ENCODE measurements around the gene CLHC1. TPM values are rescaled to one million over a fixed set of nuclear protein-coding genes. Genes with fewer than 3 reads are reported as not detected.

CLHC1 gene
- total RNA-seq, 2 experiments from 2014 or later = 12.4 to 32.1 TPM

DNA sequence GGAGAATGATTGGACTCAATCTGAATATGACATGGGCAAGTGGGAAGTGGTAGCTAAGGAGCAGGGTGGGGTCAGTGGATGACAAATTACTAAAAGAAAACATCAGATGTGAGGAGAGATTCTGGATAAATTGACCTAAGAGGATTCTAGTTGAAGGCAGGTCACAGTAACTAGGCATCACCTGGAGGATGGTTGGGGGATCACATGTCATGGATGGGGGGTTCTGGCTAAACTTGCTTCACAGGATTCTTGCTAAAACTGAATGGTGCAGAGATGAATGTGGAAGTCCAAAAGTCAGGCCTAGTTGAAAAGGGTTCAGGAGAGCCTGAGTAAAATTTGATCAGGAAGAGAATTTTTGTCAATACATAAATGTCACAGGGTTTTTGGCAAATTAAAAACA lies 18.3 kb downstream of the CLHC1 start:
- no peaks in the 10 kb centered on the region for H4K20me1 ChIP-seq (ENCODE audit: insufficient read depth, low read length)
- no peaks in the 10 kb centered on the region for H3K9me2 ChIP-seq (ENCODE audit: insufficient read depth, low read length)
- no peaks in the 10 kb centered on the region for H3K79me2 ChIP-seq (ENCODE audit: insufficient read depth, low read depth, low read length)
- H3K4me1 ChIP-seq (ENCODE audit: insufficient read depth, low read length, poor library complexity, severe bottlenecking) = no peaks in the 10 kb centered on the region
- no peak overlapping the region for H3K4me2 ChIP-seq (ENCODE audit: low read length)
- no peak for TF ChIP-seq EZH2phosphoT487 (IDR thresholded peaks at IDR 0.05; ENCODE audit: borderline replicate concordance, low read depth, low read length)
- TF ChIP-seq, protein P1, sequence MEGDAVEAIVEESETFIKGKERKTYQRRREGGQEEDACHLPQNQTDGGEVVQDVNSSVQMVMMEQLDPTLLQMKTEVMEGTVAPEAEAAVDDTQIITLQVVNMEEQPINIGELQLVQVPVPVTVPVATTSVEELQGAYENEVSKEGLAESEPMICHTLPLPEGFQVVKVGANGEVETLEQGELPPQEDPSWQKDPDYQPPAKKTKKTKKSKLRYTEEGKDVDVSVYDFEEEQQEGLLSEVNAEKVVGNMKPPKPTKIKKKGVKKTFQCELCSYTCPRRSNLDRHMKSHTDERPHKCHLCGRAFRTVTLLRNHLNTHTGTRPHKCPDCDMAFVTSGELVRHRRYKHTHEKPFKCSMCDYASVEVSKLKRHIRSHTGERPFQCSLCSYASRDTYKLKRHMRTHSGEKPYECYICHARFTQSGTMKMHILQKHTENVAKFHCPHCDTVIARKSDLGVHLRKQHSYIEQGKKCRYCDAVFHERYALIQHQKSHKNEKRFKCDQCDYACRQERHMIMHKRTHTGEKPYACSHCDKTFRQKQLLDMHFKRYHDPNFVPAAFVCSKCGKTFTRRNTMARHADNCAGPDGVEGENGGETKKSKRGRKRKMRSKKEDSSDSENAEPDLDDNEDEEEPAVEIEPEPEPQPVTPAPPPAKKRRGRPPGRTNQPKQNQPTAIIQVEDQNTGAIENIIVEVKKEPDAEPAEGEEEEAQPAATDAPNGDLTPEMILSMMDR (conservative IDR thresholded peaks at IDR 0.05; ENCODE audit: low read length) = no peak
- BruUV-seq (replicated peaks) = no TSS peak
- no peak overlapping the region for H2AFZ ChIP-seq (ENCODE audit: low read length)
- no peaks in the 10 kb centered on the region for H3K9me3 ChIP-seq (ENCODE audit: low read length)
- H3K27ac ChIP-seq (ENCODE audit: low read depth, low read length, poor library complexity, severe bottlenecking) = no peak overlapping the region
- intact Hi-C loops (cut with micrococcal nuclease; ENCODE audit: unreplicated experiment) = no loop called here
- H3K36me3 ChIP-seq (ENCODE audit: insufficient read depth, low read length) = no peaks in the 10 kb centered on the region; the same call in 1 of the 2 replicates
- H3K4me3 ChIP-seq (ENCODE audit: low read depth, low read length, poor library complexity, severe bottlenecking) = no peak overlapping the region
- no peak for DNase-seq (ENCODE audit: low spot score)
- CTCF ChIA-PET (ENCODE audit: unreplicated experiment) = no interaction called here
- POLR2A ChIA-PET = interaction anchor here (0.6 to 0.7 kb wide), 2 partner anchors 157 to 655 kb away, joined by 3 read pairs; no protein-coding TSS in a partner anchor

DNA sequence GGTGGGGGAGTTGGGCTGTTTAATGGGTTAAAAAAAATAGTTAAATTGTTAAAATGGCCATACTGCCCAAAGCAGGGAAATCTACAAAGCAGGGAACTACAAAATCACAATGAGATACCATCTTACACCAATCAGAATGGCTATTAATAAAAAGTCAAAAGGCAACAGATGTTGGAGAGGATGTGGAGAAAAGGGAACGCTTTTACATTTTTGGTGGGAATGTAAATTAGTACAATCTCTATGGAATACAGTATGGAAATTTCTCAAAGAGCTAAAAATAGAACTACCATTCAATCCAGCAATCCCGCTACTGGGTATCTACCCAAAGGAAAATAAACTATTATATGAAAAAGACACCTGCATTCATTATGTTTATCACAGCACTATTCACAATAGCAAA lies 27.1 kb downstream of the CLHC1 start:
- no peak overlapping the region for H3K27ac ChIP-seq (ENCODE audit: low read depth, low read length, poor library complexity, severe bottlenecking)
- H3K4me3 ChIP-seq (ENCODE audit: low read depth, low read length, poor library complexity, severe bottlenecking) = no peak overlapping the region
- H3K4me2 ChIP-seq (ENCODE audit: low read length) = no peak overlapping the region
- BruUV-seq (replicated peaks) = no TSS peak
- CTCF ChIA-PET (ENCODE audit: unreplicated experiment) = no interaction called here
- TF ChIP-seq, protein P1 (conservative IDR thresholded peaks at IDR 0.05; ENCODE audit: low read length) = no peak
- no peak for TF ChIP-seq EZH2phosphoT487 (IDR thresholded peaks at IDR 0.05; ENCODE audit: borderline replicate concordance, low read depth, low read length)
- H3K79me2 ChIP-seq (ENCODE audit: insufficient read depth, low read depth, low read length) = no peaks in the 10 kb centered on the region
- H3K9me2 ChIP-seq (ENCODE audit: insufficient read depth, low read length) = no peaks in the 10 kb centered on the region
- peaks cover 39% of the 10 kb centered on the region for H3K36me3 ChIP-seq (ENCODE audit: insufficient read depth, low read length)
- POLR2A ChIA-PET = no interaction called here
- 0 out of 2 replicates have a peak, but pooled peaks cover 4% of the 10 kb centered on the region for H3K9me3 ChIP-seq (ENCODE audit: low read length)
- H4K20me1 ChIP-seq (ENCODE audit: insufficient read depth, low read length) = no peaks in the 10 kb centered on the region
- H3K4me1 ChIP-seq (ENCODE audit: insufficient read depth, low read length, poor library complexity, severe bottlenecking) = no peaks in the 10 kb centered on the region
- no peak for DNase-seq (ENCODE audit: low spot score)
- intact Hi-C loops (cut with micrococcal nuclease; ENCODE audit: unreplicated experiment) = no loop called here
- H2AFZ ChIP-seq (ENCODE audit: low read length) = no peak overlapping the region

DNA sequence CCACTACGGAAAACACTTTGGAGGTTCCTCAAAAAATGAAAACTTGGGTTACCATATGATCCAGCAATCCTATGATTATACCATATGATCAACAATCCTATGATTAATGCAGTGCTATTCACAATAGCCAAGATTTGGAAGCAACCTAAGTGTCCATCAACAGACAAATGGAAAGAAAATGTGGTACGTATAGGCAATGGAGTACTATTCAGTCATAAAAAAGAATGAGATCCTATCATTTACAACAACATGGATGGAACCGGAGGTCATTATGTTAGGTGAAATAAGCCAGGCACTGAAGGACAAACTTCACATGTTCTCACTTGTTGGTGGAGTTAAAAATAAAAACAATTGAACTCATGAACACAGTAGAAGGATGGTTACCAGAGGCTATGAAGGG lies 27.6 kb downstream of the CLHC1 start:
- Histone ChIP-seq H3K4me3 (ENCODE audit: low read depth, low read length, poor library complexity, severe bottlenecking) (no peak overlapping the region), H4K20me1 (ENCODE audit: insufficient read depth, low read length) (no peaks in the 10 kb centered on the region), H2AFZ (ENCODE audit: low read length) (no peak overlapping the region), H3K36me3 (ENCODE audit: insufficient read depth, low read length) (peaks cover 43% of the 10 kb centered on the region), H3K4me2 (ENCODE audit: low read length) (no peak overlapping the region), H3K79me2 (ENCODE audit: insufficient read depth, low read depth, low read length) (no peaks in the 10 kb centered on the region), H3K27ac (ENCODE audit: low read depth, low read length, poor library complexity, severe bottlenecking) (no peak overlapping the region), H3K4me1 (ENCODE audit: insufficient read depth, low read length, poor library complexity, severe bottlenecking) (no peaks in the 10 kb centered on the region), H3K9me2 (ENCODE audit: insufficient read depth, low read length) (no peaks in the 10 kb centered on the region), H3K9me3 (ENCODE audit: low read length) (0 out of 2 replicates have a peak, but pooled peaks cover 4% of the 10 kb centered on the region)
- ChIA-PET CTCF (ENCODE audit: unreplicated experiment) (no interaction called here), POLR2A (no interaction called here)
- BruUV-seq (replicated peaks) = no TSS peak
- intact Hi-C loops (cut with micrococcal nuclease; ENCODE audit: unreplicated experiment) = no loop called here
- TF ChIP-seq, protein P1 (conservative IDR thresholded peaks at IDR 0.05; ENCODE audit: low read length) = no peak
- TF ChIP-seq EZH2phosphoT487 (IDR thresholded peaks at IDR 0.05; ENCODE audit: borderline replicate concordance, low read depth, low read length) = no peak
- DNase-seq (ENCODE audit: low spot score) = no peak

Data from OCI-LY7 (cell line).